GM12864 (cell line): Measurements from ENCODE around the gene SNAI1.

Source experiments
- DNase-seq: peaks from one replicate; pipeline ENCODE4 v3.0.0-alpha.2; 2011; ENCODE audit warnings: low read depth
- H3K4me3 ChIP-seq: 2 replicates; pipeline ENCODE4 v1.5.1; 2011; ENCODE audit warnings: mild to moderate bottlenecking, low read depth, low read length, control low read depth
- CTCF ChIP-seq: IDR thresholded peaks from 2 replicates; pipeline ENCODE4 v1.5.1; 2011; ENCODE audit warnings: low read depth, mild to moderate bottlenecking, moderate library complexity, low read length, control low read depth, inconsistent platforms; ENCODE audit errors: missing control alignments

Gene SNAI1

GRCh38 chr20:49983123-49983847, 505 bp downstream of the SNAI1 start:
- peak overlapping the region; percentile 40 for H3K4me3 ChIP-seq
- DNase-seq: no peak
- no peak for TF ChIP-seq CTCF

GRCh38 chr20:49983848-49984408, 1.1 kb downstream of the SNAI1 start:
- no peak for TF ChIP-seq CTCF
- DNase-seq: no peak
- H3K4me3 ChIP-seq: no peak overlapping the region

- no peak overlapping the region for H3K4me3 ChIP-seq
- DNase-seq: no peak
- TF ChIP-seq CTCF: no peak
Observed at GRCh38 chr20:49984426-49985153, 1.8 kb downstream of the SNAI1 start.

GRCh38 chr20:49985157-49985556, 2.4 kb downstream of the SNAI1 start:
- no peak for DNase-seq
- no peak overlapping the region for H3K4me3 ChIP-seq
- no peak for TF ChIP-seq CTCF

- no peak overlapping the region for H3K4me3 ChIP-seq
- TF ChIP-seq CTCF: no peak
- no peak for DNase-seq
Observed at GRCh38 chr20:49985617-49986016, 2.8 kb downstream of the SNAI1 start.

- DNase-seq: no peak
- no peak overlapping the region for H3K4me3 ChIP-seq
- TF ChIP-seq CTCF: no peak
Observed at GRCh38 chr20:49986049-49986448, 3.3 kb downstream of the SNAI1 start.
